Activated T-helper 1 cell treated with anti-CD3 and anti-CD28 coated beads, Interleukin-12 subunit alpha, Interleukin-12 subunit beta, Interleukin-2, Interleukin-4 antibody, amounts not matched to agents 30 ng/mL and 10 ng/mL and 1 ng/mL, durations not matched to agents 14 hours and 24 hours and 36 hours (primary cell): ENCODE measurements around the gene PARN. TPM values are rescaled to one million over a fixed set of nuclear protein-coding genes. Genes with fewer than 3 reads are reported as not detected.
"Not testable (repeated sequence)": the region's sequence is repeated elsewhere in the genome, so short reads cannot be mapped to it uniquely, and the experiment has no call there.

Experiments
- DNase-seq: peaks from one replicate; pipeline ENCODE4 v3.0.0; 2021; ENCODE audit warnings: low spot score
- H3K27ac Mint-ChIP-seq: one replicate; pipeline ENCODE4 v1.8.0; 2021; ENCODE audit warnings: mild to moderate bottlenecking, mixed read lengths
- H3K27me3 Mint-ChIP-seq: one replicate; pipeline ENCODE4 v1.8.0; 2022; ENCODE audit warnings: mild to moderate bottlenecking, moderate library complexity, mixed read lengths; ENCODE audit not compliant: insufficient read depth
- H3K36me3 Mint-ChIP-seq: one replicate; pipeline ENCODE4 v1.8.0; 2021; ENCODE audit warnings: low read depth, mixed read lengths
- H3K4me1 Mint-ChIP-seq: one replicate; pipeline ENCODE4 v1.8.0; 2021; ENCODE audit warnings: low read depth, mixed read lengths
- H3K4me3 Mint-ChIP-seq: one replicate; pipeline ENCODE4 v1.8.0; 2021; ENCODE audit warnings: mild to moderate bottlenecking, moderate library complexity, mixed read lengths
- H3K9me3 Mint-ChIP-seq: one replicate; pipeline ENCODE4 v1.8.0; 2021; ENCODE audit warnings: mixed read lengths
- intact Hi-C: fragments of 100-400 bp; cut with micrococcal nuclease; formaldehyde crosslinking; loops from one replicate; pipeline ENCODE4 v1.15.1; 2024
- total RNA-seq: library from RNA; stranded (reverse); gene quantifications from 2 replicates; pipeline ENCODE4 v1.2.3, GENCODE V29; 2022

PARN gene
- total RNA-seq, 1 donor from 2014 or later, result 55.4 TPM

DNA sequence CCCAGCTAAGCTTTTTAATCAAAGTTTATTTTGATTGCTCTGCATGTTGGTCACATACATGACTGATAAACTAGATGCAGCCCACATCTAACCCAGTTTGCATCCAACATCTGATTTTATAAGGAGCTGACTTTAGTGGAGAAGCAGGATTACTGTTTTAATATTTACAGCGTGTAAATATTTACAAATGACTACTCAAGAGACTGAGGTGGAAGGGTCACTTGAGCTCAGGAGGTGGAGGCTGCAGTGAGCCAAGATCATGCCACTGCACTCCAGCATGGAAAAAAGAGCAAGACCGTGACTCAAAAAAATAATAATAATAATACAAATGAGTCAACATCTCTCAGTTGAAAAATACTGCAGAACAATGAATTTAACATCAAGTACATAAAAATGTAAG lies 50.8 kb downstream of the PARN start:
- Mint-ChIP-seq H3K27me3 (no peaks in the 10 kb centered on the region), H3K4me3 (no peak overlapping the region), H3K4me1 (no peaks in the 10 kb centered on the region), H3K36me3 (peaks cover 47% of the 10 kb centered on the region), H3K27ac (no peak overlapping the region), H3K9me3 (peaks cover 6% of the 10 kb centered on the region)
- intact Hi-C loops, result no loop called here
- no peak for DNase-seq

DNA sequence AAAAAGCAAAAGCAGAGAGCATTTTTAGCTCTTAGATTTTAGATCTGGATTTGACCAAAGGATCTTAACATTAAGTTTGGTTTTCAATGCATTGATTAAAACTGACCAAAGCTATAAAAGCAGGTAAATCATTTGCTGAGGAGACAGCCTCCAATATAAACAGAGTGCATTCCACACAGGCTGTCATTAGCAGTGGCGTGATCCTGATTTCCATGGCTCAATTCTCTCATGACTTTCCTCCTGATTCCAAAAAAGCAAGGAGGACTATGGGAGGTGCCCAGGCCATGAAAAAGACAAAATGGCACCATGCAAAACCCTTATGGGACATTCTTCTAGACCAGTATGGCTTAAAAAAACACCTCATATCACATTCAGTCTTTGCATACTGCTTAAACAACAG lies 53.5 kb downstream of the PARN start:
- no peak for DNase-seq
- no peaks in the 10 kb centered on the region for H3K4me1 Mint-ChIP-seq
- peaks cover 50% of the 10 kb centered on the region for H3K36me3 Mint-ChIP-seq
- H3K4me3 Mint-ChIP-seq, result no peak overlapping the region
- H3K27me3 Mint-ChIP-seq, result no peaks in the 10 kb centered on the region
- no peak overlapping the region for H3K27ac Mint-ChIP-seq
- intact Hi-C loops, result no loop called here
- H3K9me3 Mint-ChIP-seq, result peaks cover 6% of the 10 kb centered on the region

GRCh38 chr16:14576069-14576468 lies 54.0 kb downstream of the PARN start:
- Mint-ChIP-seq H3K4me1 (no peaks in the 10 kb centered on the region), H3K27me3 (no peaks in the 10 kb centered on the region), H3K36me3 (peaks cover 49% of the 10 kb centered on the region), H3K9me3 (peaks cover 6% of the 10 kb centered on the region), H3K4me3 (no peak overlapping the region), H3K27ac (no peak overlapping the region)
- no peak for DNase-seq
- intact Hi-C loops, result no loop called here

GRCh38 chr16:14574698-14575415 lies 55.2 kb downstream of the PARN start:
- H3K27me3 Mint-ChIP-seq, H3K27ac Mint-ChIP-seq, DNase-seq, H3K9me3 Mint-ChIP-seq, H3K4me1 Mint-ChIP-seq, H3K4me3 Mint-ChIP-seq, intact Hi-C loops: not testable (repeated sequence)
- H3K36me3 Mint-ChIP-seq, result peaks cover 41% of the 10 kb centered on the region

- Mint-ChIP-seq H3K27me3 (no peaks in the 10 kb centered on the region), H3K27ac (no peak overlapping the region), H3K4me3 (no peak overlapping the region), H3K4me1 (no peaks in the 10 kb centered on the region), H3K9me3 (peaks cover 6% of the 10 kb centered on the region), H3K36me3 (peaks cover 42% of the 10 kb centered on the region)
- intact Hi-C loops, result no loop called here
- no peak for DNase-seq
These were observed 57.5 kb downstream of the PARN start for GRCh38 chr16:14572535-14572934.

DNA sequence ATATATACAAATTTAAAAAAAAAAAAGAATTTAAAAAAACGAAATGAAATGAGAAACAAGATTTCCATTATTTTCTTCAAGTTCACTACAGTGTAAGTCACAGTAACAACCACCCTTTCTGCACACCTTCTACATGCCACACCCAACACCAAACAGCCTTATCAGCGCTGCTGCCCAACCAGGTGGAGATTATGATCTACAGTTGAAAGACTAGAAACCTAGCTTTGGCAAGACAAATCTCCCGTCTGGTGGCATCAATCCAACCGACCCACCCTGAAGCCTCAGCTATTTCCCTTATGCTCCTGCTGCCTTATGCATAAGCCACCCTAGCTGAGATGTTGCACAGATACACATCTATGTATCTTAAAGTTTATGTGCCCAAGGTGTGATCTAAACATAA lies 60.8 kb downstream of the PARN start:
- Mint-ChIP-seq H3K4me1 (peaks cover 11% of the 10 kb centered on the region), H3K9me3 (no peaks in the 10 kb centered on the region), H3K27me3 (no peaks in the 10 kb centered on the region), H3K36me3 (peaks cover 17% of the 10 kb centered on the region), H3K4me3 (no peak overlapping the region), H3K27ac (no peak overlapping the region)
- intact Hi-C loops, result no loop called here
- DNase-seq, result no peak

DNA sequence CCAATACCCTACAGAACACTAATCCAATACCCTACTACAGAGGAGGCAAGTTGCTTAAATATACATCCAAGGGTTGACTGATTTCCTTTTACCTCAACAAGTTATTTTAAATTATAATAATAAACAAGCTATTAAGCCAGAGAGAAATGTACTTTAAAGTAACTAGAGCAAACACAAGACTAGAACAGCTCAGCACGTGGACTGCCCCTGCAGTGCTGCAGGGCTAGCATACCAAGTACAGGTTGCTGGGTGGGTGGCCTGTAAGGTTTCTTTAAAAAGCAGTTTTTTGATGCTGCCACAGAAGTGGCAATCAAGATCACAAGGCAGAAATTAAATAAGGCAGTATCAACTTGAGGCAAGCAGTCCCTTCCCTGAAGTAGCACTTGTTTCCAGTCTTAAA lies 63.5 kb downstream of the PARN start:
- DNase-seq, result no peak
- H3K27me3 Mint-ChIP-seq, result no peaks in the 10 kb centered on the region
- H3K4me3 Mint-ChIP-seq, result no peak overlapping the region
- peaks cover 14% of the 10 kb centered on the region for H3K36me3 Mint-ChIP-seq
- peaks cover 14% of the 10 kb centered on the region for H3K4me1 Mint-ChIP-seq
- no peak overlapping the region for H3K27ac Mint-ChIP-seq
- no peaks in the 10 kb centered on the region for H3K9me3 Mint-ChIP-seq
- intact Hi-C loops, result no loop called here

- H3K27ac Mint-ChIP-seq, result no peak overlapping the region
- intact Hi-C loops, result no loop called here
- DNase-seq, result no peak
- peaks cover 11% of the 10 kb centered on the region for H3K36me3 Mint-ChIP-seq
- peaks cover 14% of the 10 kb centered on the region for H3K4me1 Mint-ChIP-seq
- H3K4me3 Mint-ChIP-seq, result no peak overlapping the region
- H3K27me3 Mint-ChIP-seq, result no peaks in the 10 kb centered on the region
- no peaks in the 10 kb centered on the region for H3K9me3 Mint-ChIP-seq
These were observed 64.4 kb downstream of the PARN start for GRCh38 chr16:14565688-14566025.

GRCh38 chr16:14564861-14565687 lies 65.0 kb downstream of the PARN start:
- peaks cover 14% of the 10 kb centered on the region for H3K4me1 Mint-ChIP-seq
- no peak for DNase-seq
- peaks cover 11% of the 10 kb centered on the region for H3K36me3 Mint-ChIP-seq
- H3K27ac Mint-ChIP-seq, result no peak overlapping the region
- no peak overlapping the region for H3K4me3 Mint-ChIP-seq
- intact Hi-C loops, result no loop called here
- H3K27me3 Mint-ChIP-seq, result no peaks in the 10 kb centered on the region
- no peaks in the 10 kb centered on the region for H3K9me3 Mint-ChIP-seq

DNA sequence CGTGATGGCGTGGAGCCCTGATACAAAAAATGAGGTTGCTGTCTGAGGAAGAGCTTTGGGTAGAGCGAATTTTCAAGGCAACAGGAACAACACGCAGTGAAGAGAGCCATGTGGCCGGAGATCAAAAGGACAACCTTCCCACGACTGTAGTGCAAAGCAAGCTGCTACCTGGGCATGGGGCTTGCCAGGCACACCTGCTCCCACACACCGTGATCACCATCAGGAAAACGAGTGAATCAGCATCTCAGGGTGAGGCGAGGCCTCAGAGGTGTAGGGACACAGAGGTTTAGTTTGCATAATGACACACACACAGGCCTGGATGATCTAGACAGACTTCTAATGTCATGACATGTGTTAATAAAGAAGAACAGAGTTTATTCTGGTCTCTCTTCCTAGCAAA lies 65.7 kb downstream of the PARN start:
- intact Hi-C loops, result no loop called here
- DNase-seq, result no peak
- peaks cover 14% of the 10 kb centered on the region for H3K36me3 Mint-ChIP-seq
- H3K27ac Mint-ChIP-seq, result no peak overlapping the region
- H3K27me3 Mint-ChIP-seq, result no peaks in the 10 kb centered on the region
- no peak overlapping the region for H3K4me3 Mint-ChIP-seq
- H3K9me3 Mint-ChIP-seq, result no peaks in the 10 kb centered on the region
- peaks cover 14% of the 10 kb centered on the region for H3K4me1 Mint-ChIP-seq

DNA sequence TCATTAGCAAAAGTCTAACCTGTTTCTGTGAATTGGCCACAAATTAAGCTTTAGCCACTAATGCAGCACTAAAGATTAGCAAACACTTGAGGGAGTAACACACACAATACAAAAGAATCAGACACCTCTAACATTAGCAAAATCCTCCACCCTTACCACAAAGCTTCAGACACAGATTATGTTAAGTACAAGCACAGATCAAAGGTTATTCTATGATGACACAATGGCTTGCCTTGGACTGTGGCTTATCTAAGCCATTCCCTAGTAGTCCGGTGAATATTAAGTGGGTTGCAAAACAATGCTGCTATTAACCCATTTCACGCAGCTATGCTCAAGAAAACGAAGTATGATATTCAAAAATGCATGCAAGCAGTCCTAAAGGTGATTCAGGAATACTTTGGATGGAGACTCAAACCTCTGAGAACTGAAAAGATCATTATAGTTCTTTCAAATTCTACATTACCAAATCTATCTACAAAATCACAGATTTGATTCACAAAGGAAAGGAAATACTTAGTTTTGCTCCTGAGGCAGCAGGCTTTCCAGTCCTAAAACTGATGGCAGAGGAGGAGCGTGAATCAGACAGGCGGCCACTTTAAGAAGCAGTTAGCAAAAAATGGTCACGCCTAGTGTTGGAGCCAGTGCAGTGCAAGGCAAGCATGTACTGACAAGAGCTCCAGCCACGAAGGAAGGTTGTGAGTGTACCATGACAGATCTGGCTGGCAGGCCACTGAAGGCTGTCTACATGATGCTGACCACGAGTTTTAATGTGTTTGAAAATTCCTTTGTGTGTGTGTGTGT lies 67.2 kb downstream of the PARN start:
- Mint-ChIP-seq H3K4me3 (no peak overlapping the region), H3K27me3 (no peaks in the 10 kb centered on the region), H3K36me3 (peaks cover 12% of the 10 kb centered on the region), H3K27ac (no peak overlapping the region), H3K4me1 (peaks cover 14% of the 10 kb centered on the region), H3K9me3 (no peaks in the 10 kb centered on the region)
- intact Hi-C loops, result no loop called here
- no peak for DNase-seq

GRCh38 chr16:14560523-14560922 lies 69.5 kb downstream of the PARN start:
- DNase-seq, result no peak
- Mint-ChIP-seq H3K27me3 (no peaks in the 10 kb centered on the region), H3K4me1 (peaks cover 14% of the 10 kb centered on the region), H3K9me3 (no peaks in the 10 kb centered on the region), H3K4me3 (no peak overlapping the region), H3K36me3 (peaks cover 13% of the 10 kb centered on the region), H3K27ac (no peak overlapping the region)
- intact Hi-C loops, result no loop called here

- Mint-ChIP-seq H3K9me3 (no peaks in the 10 kb centered on the region), H3K4me1 (peaks cover 9% of the 10 kb centered on the region), H3K27ac (no peak overlapping the region), H3K4me3 (no peak overlapping the region), H3K36me3 (peaks cover 13% of the 10 kb centered on the region), H3K27me3 (no peaks in the 10 kb centered on the region)
- DNase-seq, result no peak
- intact Hi-C loops, result no loop called here
These were observed 70.2 kb downstream of the PARN start for GRCh38 chr16:14559809-14560241.
